Nephron (organoid): Measurements from ENCODE around the gene ESYT2.
"Not testable (repeated sequence)": the region's sequence is repeated elsewhere in the genome, so short reads cannot be mapped to it uniquely, and the experiment has no call there.

Experiments used
- H3K27ac Mint-ChIP-seq, 3 experiments: 2 replicates each; pipeline ENCODE4 v1.8.0; 2020; ENCODE audit warnings: mixed read lengths in 3 of 3, mild to moderate bottlenecking in 2 of 3, moderate library complexity in 1 of 3
- H3K27me3 Mint-ChIP-seq: 2 replicates; pipeline ENCODE4 v1.8.0; 2021; ENCODE audit warnings: low read depth, mild to moderate bottlenecking, moderate library complexity, mixed read lengths
- H3K36me3 Mint-ChIP-seq: 2 replicates; pipeline ENCODE4 v1.8.0; 2020; ENCODE audit warnings: low read depth, mixed read lengths
- H3K4me1 Mint-ChIP-seq: 2 replicates; pipeline ENCODE4 v1.8.0; 2020; ENCODE audit warnings: mixed read lengths
- H3K4me3 Mint-ChIP-seq, 3 experiments: 2 replicates each; pipeline ENCODE4 v1.8.0; 2020; ENCODE audit warnings: mild to moderate bottlenecking in 3 of 3, mixed read lengths in 3 of 3, moderate library complexity in 2 of 3
- H3K9me3 Mint-ChIP-seq: 2 replicates; pipeline ENCODE4 v1.8.0; 2020; ENCODE audit warnings: mixed read lengths
- CTCF ChIP-seq, 3 experiments: fragments of 200-600 bp; sonication (generic); IDR thresholded peaks; one replicate each; pipeline ENCODE4 v1.5.0; 2021; ENCODE audit warnings: antibody characterized with exemption in 3 of 3; ENCODE audit not compliant: unreplicated experiment in 3 of 3

ESYT2 gene

DNA sequence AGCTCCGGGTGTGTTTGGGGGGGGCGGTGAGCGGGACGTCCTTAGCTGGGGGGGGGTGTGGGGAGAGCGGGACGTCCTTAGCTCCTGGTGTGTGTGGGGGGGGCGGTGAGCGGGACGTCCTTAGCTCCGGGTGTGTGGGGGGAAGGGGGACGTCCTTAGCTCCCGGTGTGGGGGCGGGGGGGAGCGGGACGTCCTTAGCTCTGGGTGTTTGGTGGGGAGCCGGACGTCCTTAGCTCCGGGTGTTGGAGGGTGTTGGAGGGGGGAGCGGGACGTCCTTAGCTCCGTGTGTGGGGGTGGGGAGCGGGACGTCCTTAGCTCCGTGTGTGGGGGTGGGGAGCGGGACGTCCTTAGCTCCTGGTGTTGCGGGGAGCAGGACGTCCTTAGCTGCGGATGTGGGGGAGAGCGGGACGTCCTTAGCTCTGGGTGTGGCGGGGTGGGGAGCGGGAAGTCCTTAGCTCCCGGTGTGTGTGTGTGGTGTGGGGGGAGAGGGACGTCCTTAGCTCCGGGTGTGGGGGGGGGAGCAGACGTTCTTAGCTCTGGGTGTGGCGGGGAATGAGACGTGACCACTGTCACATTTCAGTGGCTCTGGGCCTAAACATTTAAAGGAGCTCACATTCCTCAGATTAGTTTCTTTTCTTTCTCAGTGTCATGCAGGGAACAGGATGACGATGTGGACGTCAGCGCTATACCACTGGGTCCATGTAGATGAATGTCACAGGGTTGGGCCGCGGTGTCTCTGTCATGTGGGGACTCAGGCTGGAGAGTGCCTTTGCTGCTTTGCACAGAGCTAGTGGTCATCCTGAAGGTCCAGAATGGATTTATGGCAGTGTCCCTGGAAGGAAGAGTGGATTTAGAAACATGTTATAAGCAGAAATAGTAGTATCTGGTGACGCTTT lies 34.5 kb upstream of the ESYT2 start:
- Mint-ChIP-seq H3K36me3 (no peaks in the 10 kb centered on the region), H3K4me3 (peak overlapping the region; percentile 87 to 91 (median 89)), H3K9me3 (no peaks in the 10 kb centered on the region), H3K27ac (peak overlapping the region; percentile 79 to 94 (median 94)), H3K4me1 (peaks cover 61% of the 10 kb centered on the region), H3K27me3 (no peaks in the 10 kb centered on the region)
- no peak for TF ChIP-seq CTCF (IDR thresholded peaks at IDR 0.05; ENCODE audit: unreplicated experiment in 3 of 3)

GRCh38 chr7:158862985-158863610 lies 33.8 kb upstream of the ESYT2 start:
- H3K9me3 Mint-ChIP-seq = not testable (repeated sequence)

DNA sequence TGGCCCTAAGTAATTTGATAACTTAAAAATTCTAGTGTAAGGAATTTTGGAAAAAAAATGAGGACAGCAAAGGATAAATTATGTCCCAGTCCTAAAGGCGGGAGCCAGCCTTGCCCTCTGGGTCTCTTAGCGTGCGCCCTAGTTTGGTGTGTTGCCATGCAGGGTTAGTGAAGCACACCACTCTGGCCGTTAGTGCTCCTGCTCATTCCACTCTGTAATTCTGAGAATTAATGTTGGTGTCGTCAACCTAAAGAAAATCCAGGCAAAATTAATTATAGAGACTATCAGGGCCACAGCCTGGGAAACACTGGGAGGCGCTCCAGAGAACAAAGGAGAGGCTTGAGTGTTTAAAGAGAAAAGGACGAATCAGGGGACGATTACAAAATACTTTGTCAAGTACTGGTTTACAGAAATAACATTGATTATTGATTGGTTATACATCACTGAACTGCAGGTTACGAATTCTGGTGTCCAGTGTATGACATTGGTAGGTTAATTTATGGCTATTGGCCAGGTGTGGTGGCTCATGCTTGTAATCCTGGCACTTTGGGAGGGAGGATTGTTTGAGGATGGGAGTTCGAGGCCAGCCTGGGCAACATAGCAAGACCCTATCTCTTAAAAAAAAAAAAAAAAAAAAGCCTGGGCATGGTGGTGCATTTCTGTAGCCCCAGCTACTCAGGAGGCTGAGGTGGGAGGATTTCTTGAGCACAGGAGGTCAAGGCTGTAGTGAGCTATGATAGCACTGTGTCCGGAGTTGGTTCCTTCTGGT lies 32.8 kb upstream of the ESYT2 start:
- Mint-ChIP-seq H3K36me3 (no peaks in the 10 kb centered on the region), H3K27ac (peak overlapping the region; percentile 67 to 94 (median 85))

More at GRCh38 chr7:158862985-158863610, 33.8 kb upstream of the ESYT2 start:
- H3K4me3 Mint-ChIP-seq = peak overlapping the region; percentile 87 to 91 (median 89)
- H3K27ac Mint-ChIP-seq = peak overlapping the region; percentile 42 to 94 (median 94)
- H3K27me3 Mint-ChIP-seq, H3K36me3 Mint-ChIP-seq: not testable (repeated sequence)
- peaks cover 59% of the 10 kb centered on the region for H3K4me1 Mint-ChIP-seq

DNA sequence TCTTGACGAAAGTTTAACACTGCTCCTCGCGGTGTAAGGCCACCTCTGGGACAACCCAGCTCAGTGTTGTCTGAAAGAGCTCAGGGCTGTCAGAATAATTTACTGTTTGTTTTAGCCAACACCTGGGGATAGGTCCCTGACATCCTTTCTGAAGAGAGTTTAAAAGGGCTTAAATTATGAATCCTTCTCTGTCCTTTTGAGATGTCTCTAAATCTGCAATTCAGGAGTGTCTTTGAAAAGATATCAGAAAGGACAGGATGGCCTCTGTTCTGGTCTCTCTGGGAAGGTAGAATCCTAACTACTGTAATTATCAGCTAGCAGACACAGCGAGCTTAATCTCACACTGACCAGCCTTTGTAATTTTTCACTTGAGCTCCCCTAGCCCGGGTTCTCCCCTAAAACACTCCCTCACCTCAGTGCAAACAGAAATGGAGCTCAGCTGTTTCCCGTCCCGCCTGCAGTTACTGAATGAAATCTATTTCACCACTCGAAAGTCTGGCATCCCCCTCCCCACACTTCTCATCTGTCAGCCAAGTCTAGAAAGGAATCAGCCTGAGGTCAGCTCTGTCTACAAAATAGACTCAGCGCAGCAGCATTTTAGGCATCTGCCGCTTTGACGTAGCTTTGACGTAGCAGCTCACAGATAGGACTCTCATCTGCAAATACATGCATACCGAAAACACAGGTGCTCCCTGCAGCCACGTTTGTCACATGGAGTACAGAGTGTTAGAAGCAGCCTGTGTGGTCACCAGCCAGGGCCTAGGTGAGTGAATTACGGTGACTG lies 31.9 kb upstream of the ESYT2 start:
- no peaks in the 10 kb centered on the region for H3K36me3 Mint-ChIP-seq
- peaks cover 57% of the 10 kb centered on the region for H3K4me1 Mint-ChIP-seq
- no peaks in the 10 kb centered on the region for H3K9me3 Mint-ChIP-seq
- H3K4me3 Mint-ChIP-seq = peak overlapping the region; percentile 27 to 89 (median 71)
- TF ChIP-seq CTCF (IDR thresholded peaks at IDR 0.05; ENCODE audit: unreplicated experiment in 3 of 3) = no peak
- H3K27me3 Mint-ChIP-seq = no peaks in the 10 kb centered on the region
- peak overlapping the region; percentile 38 to 94 (median 54) for H3K27ac Mint-ChIP-seq

More for the DNA sequence above, 32.8 kb upstream of the ESYT2 start:
- Mint-ChIP-seq H3K9me3 (no peaks in the 10 kb centered on the region), H3K4me1 (peaks cover 57% of the 10 kb centered on the region), H3K27me3 (no peaks in the 10 kb centered on the region), H3K4me3 (peak overlapping the region; percentile 71 to 89 (median 73))
- TF ChIP-seq CTCF (IDR thresholded peaks at IDR 0.05; ENCODE audit: unreplicated experiment in 3 of 3) = no peak

DNA sequence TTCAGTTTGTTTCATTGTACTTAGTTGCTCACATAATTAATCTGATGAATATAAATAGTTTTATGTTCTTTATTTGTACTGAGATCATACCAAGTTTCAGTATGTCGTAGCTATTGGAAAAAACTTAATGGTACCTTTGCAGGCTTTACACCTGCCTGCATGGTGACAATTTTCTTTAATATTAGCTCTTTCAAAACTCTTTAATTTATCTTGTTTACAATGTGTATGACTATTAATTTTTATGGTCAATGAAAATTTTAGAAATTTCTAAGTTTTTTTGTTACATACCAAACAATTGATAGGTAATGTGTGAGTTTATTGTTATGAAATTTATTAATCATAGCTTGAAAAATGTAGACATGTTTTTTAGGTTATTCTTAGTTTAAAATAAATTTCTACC lies 31.1 kb upstream of the ESYT2 start:
- no peak for TF ChIP-seq CTCF (IDR thresholded peaks at IDR 0.05; ENCODE audit: unreplicated experiment in 3 of 3)
- H3K27me3 Mint-ChIP-seq = no peaks in the 10 kb centered on the region
- H3K27ac Mint-ChIP-seq = peak overlapping the region in 2 of 3 experiments; percentile 54 to 94
- no peaks in the 10 kb centered on the region for H3K36me3 Mint-ChIP-seq
- H3K9me3 Mint-ChIP-seq = no peaks in the 10 kb centered on the region
- H3K4me1 Mint-ChIP-seq = peaks cover 55% of the 10 kb centered on the region
- no peak overlapping the region for H3K4me3 Mint-ChIP-seq
